NCI-H1105 treated with DMSO at 0.1 percent for 48 hours (cell line): ENCODE data around the gene FRYL.

Experiments used
- DNase-seq: peaks from one replicate; lab custom pipeline; 2025; lab: John Stamatoyannopoulos, UW

The FRYL gene

GRCh38 chr4:48620093-48620492 lies 160.0 kb downstream of the FRYL start:
- no peak for DNase-seq

- peak; percentile 22 for DNase-seq
Measured at GRCh38 chr4:48604527-48604926, 175.6 kb downstream of the FRYL start.

GRCh38 chr4:48604041-48604440 lies 176.0 kb downstream of the FRYL start:
- no peak for DNase-seq

- no peak for DNase-seq
Measured at GRCh38 chr4:48603366-48604003, 176.6 kb downstream of the FRYL start.

GRCh38 chr4:48602763-48603162 lies 177.3 kb downstream of the FRYL start:
- DNase-seq: no peak

GRCh38 chr4:48602222-48602621 lies 177.9 kb downstream of the FRYL start:
- no peak for DNase-seq

GRCh38 chr4:48596336-48596735 lies 183.7 kb downstream of the FRYL start:
- no peak for DNase-seq

GRCh38 chr4:48594180-48594579 lies 185.9 kb downstream of the FRYL start:
- DNase-seq: no peak

GRCh38 chr4:48591372-48591771 lies 188.7 kb downstream of the FRYL start:
- DNase-seq: no peak

- DNase-seq: no peak
Measured at GRCh38 chr4:48590884-48591283, 189.2 kb downstream of the FRYL start.

- DNase-seq: no peak
Measured at GRCh38 chr4:48589098-48589445, 191.0 kb downstream of the FRYL start.

- no peak for DNase-seq
Measured at GRCh38 chr4:48588230-48589097, 191.6 kb downstream of the FRYL start.

- DNase-seq: no peak
Measured at GRCh38 chr4:48585401-48585800, 194.7 kb downstream of the FRYL start.

GRCh38 chr4:48578132-48578968 lies 201.7 kb downstream of the FRYL start:
- peak; percentile 54 for DNase-seq

- DNase-seq: no peak
Measured at GRCh38 chr4:48575964-48576363, 204.1 kb downstream of the FRYL start.

- no peak for DNase-seq
Measured at GRCh38 chr4:48571471-48571870, 208.6 kb downstream of the FRYL start.

- no peak for DNase-seq
Measured at GRCh38 chr4:48570646-48571220, 209.3 kb downstream of the FRYL start.

- DNase-seq: no peak
Measured at GRCh38 chr4:48566034-48566384, 214.1 kb downstream of the FRYL start.

- DNase-seq: no peak
Measured at GRCh38 chr4:48565362-48566033, 214.6 kb downstream of the FRYL start.

GRCh38 chr4:48564151-48564550 lies 215.9 kb downstream of the FRYL start:
- no peak for DNase-seq

- DNase-seq: no peak
Measured at GRCh38 chr4:48558819-48559218, 221.3 kb downstream of the FRYL start.

- no peak for DNase-seq
Measured at GRCh38 chr4:48558026-48558425, 222.1 kb downstream of the FRYL start.
